Tibial artery (tissue), 4 donors: ENCODE data around the gene RNU7-1.

Source experiments
- DNase-seq, 2 donors: peaks; one replicate each; pipeline ENCODE4 v3.0.0-alpha.2; 2019
- H3K27ac ChIP-seq, 2 donors: fragments of 200-600 bp; sonication (generic) in 1 of 2; 1 replicate in 1 of 2; 2 replicates in 1 of 2; pipeline ENCODE4 v1.5.1; 2018 to 2019; ENCODE audit warnings: mild to moderate bottlenecking in 1 of 2
- H3K27me3 ChIP-seq, 2 donors: fragments of 200-600 bp; sonication (generic) in 1 of 2; one replicate each; pipeline versions ENCODE4 v1.5.1 to v1.6.0; 2016 to 2019
- H3K36me3 ChIP-seq, 3 donors: fragments of 200-600 bp; sonication (generic) in 2 of 3; one replicate each; pipeline ENCODE4 v1.5.1; 2016 to 2019; ENCODE audit warnings: mild to moderate bottlenecking in 2 of 3
- H3K4me1 ChIP-seq, 4 donors: fragments of 200-600 bp; sonication (generic) in 2 of 4; 1 replicate in 3 of 4; 2 replicates in 1 of 4; pipeline ENCODE4 v1.5.1; 2016 to 2019
- H3K4me3 ChIP-seq, 2 donors: fragments of 200-600 bp; sonication (generic) in 1 of 2; 1 replicate in 1 of 2; 2 replicates in 1 of 2; pipeline ENCODE4 v1.5.1; 2018 to 2019; ENCODE audit warnings: mild to moderate bottlenecking in 2 of 2
- H3K9me3 ChIP-seq, 3 donors: fragments of 200-600 bp; sonication (generic) in 1 of 3; one replicate each; pipeline ENCODE4 v1.5.1; 2016 to 2019
- CTCF ChIP-seq, 2 experiments: fragments of 200-600 bp in 1 of 2; fragments of 450-650 bp in 1 of 2; IDR thresholded peaks; one replicate each; pipeline ENCODE4 v1.5.1; 2017 to 2019; ENCODE audit warnings: antibody characterized with exemption in 2 of 2, mild to moderate bottlenecking in 1 of 2, moderate library complexity in 1 of 2
- intact Hi-C: fragments of 100-400 bp; cut with DNase I; formaldehyde crosslinking; loops from one replicate; pipeline ENCODE4 v1.15.0; 2023; ENCODE audit warnings: low total_unique reads

The RNU7-1 gene

GRCh38 chr12:6934110-6934509 is 9.5 kb upstream of the RNU7-1 start:
- Histone ChIP-seq H3K4me3 (no peak overlapping the region), H3K36me3 (peaks cover 11 to 37% (median 12%) of the 10 kb centered on the region in 3 donors), H3K4me1 (peaks cover 0 to 82% (median 66%) of the 10 kb centered on the region in 4 donors), H3K27ac (peak overlapping the region; percentile 47 to 99), H3K27me3 (no peaks in the 10 kb centered on the region), H3K9me3 (no peaks in the 10 kb centered on the region)
- TF ChIP-seq CTCF (IDR thresholded peaks at IDR 0.05): no peak
- intact Hi-C loops: no loop called here
- no peak for DNase-seq

- no peaks in the 10 kb centered on the region for H3K9me3 ChIP-seq
- intact Hi-C loops: no loop called here
- no peaks in the 10 kb centered on the region for H3K27me3 ChIP-seq
- peaks cover 12 to 49% (median 13%) of the 10 kb centered on the region in 3 donors for H3K36me3 ChIP-seq
- no peak for DNase-seq
- no peak overlapping the region for H3K4me3 ChIP-seq
- peak overlapping the region; percentile 47 to 99 for H3K27ac ChIP-seq
- TF ChIP-seq CTCF (IDR thresholded peaks at IDR 0.05): no peak
- peaks cover 0 to 77% (median 56%) of the 10 kb centered on the region in 4 donors for H3K4me1 ChIP-seq
These were observed 8.0 kb upstream of the RNU7-1 start for GRCh38 chr12:6935371-6936193.

- H3K9me3 ChIP-seq: no peaks in the 10 kb centered on the region
- no peaks in the 10 kb centered on the region for H3K27me3 ChIP-seq
- H3K4me3 ChIP-seq: no peak overlapping the region
- TF ChIP-seq CTCF (IDR thresholded peaks at IDR 0.05): no peak
- H3K4me1 ChIP-seq: peaks cover 0 to 74% (median 55%) of the 10 kb centered on the region in 4 donors
- peaks cover 15 to 56% (median 20%) of the 10 kb centered on the region in 3 donors for H3K36me3 ChIP-seq
- intact Hi-C loops: no loop called here
- H3K27ac ChIP-seq: peak overlapping the region; percentile 91 to 99
- no peak for DNase-seq
These were observed 7.4 kb upstream of the RNU7-1 start for GRCh38 chr12:6936194-6936635.

GRCh38 chr12:6936636-6937480 is 6.8 kb upstream of the RNU7-1 start:
- intact Hi-C loops: no loop called here
- Histone ChIP-seq H3K9me3 (no peaks in the 10 kb centered on the region), H3K4me1 (peaks cover 0 to 75% (median 50%) of the 10 kb centered on the region in 4 donors), H3K27me3 (no peaks in the 10 kb centered on the region), H3K27ac (peak overlapping the region; percentile 91 to 99), H3K4me3 (peak overlapping the region; percentile 61 to 72), H3K36me3 (peaks cover 21 to 62% (median 26%) of the 10 kb centered on the region in 3 donors)
- no peak for DNase-seq
- TF ChIP-seq CTCF (IDR thresholded peaks at IDR 0.05): no peak

- peak; percentile 97 to 98 for TF ChIP-seq CTCF (IDR thresholded peaks at IDR 0.05)
- Histone ChIP-seq H3K4me3 (peak overlapping the region; percentile 61 to 72), H3K9me3 (no peaks in the 10 kb centered on the region), H3K27ac (peak overlapping the region; percentile 91 to 99), H3K4me1 (peaks cover 0 to 74% (median 47%) of the 10 kb centered on the region in 4 donors), H3K27me3 (no peaks in the 10 kb centered on the region), H3K36me3 (peaks cover 21 to 64% (median 26%) of the 10 kb centered on the region in 3 donors)
- intact Hi-C loops: loop anchor here (2.0 kb wide), 1 partner anchor 13 kb away; no protein-coding TSS in a partner anchor
- DNase-seq: peak; percentile 90 to 96
These were observed 5.9 kb upstream of the RNU7-1 start for GRCh38 chr12:6937481-6938352.
